ENCODE measurements around the gene MTA1. TPM values are rescaled to one million over a fixed set of nuclear protein-coding genes. Genes with fewer than 3 reads are reported as not detected.

MTA1 gene
- total RNA-seq, 1 donor from 2014 or later: 42.0 TPM

DNA sequence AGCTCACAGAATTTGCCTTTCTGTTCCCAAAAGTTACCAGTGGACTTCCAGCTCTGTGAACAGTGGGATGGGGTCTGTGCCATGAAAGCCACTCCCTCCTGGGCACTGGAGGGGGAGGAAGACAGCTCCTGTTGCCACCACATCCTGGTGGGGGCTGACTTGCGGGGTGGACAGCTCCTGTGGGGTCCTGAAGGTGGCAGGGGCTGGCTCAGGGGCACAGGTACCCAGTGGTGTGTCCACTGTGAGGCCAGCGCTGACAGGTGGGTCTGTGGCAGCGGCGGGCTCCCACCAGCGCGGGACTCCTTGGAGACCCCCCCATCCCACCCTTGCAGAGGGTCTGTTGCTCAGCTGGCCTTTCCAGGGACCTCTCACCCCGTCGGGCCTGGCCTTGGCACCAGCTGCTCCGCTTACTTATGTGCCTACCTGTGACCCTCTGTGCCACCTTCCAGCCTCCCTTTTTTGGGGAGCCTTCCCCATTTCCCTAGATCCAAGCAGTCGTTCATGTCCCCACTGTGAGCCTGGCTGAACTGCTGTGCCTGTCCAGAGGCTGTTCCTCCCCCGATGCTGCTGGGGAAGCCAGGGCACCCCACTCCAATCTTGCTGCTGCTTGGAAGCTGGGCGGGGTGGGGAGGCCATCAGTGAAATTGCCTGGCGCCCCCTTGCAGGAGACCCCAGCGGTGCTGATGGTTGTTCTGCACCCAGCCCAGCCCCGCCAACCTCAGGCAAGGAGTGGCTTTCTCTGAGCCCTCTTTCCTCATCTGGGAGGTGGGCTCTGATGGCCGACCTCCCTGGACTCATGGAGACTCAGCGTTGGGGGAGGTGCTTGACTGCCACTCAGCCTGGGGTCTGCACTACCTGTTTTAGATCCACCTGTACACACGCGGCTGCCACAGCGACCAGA lies 73.6 kb downstream of the MTA1 start:
- FAIRE-seq: no peak
- DNase-seq (ENCODE audit: low spot score in 2 of 2): no peak

GRCh38 chr14:105493921-105494605 lies 74.4 kb downstream of the MTA1 start:
- no peak for FAIRE-seq
- no peak for DNase-seq (ENCODE audit: low spot score in 2 of 2)

GRCh38 chr14:105494606-105494929 lies 74.9 kb downstream of the MTA1 start:
- no peak for FAIRE-seq
- DNase-seq (ENCODE audit: low spot score in 2 of 2): no peak

- FAIRE-seq (no peak), DNase-seq (ENCODE audit: low spot score in 2 of 2) (no peak)
These were observed 75.7 kb downstream of the MTA1 start for GRCh38 chr14:105495101-105495989.

GRCh38 chr14:105495990-105496830 lies 76.6 kb downstream of the MTA1 start:
- DNase-seq (ENCODE audit: low spot score in 2 of 2): no peak
- no peak for FAIRE-seq

GRCh38 chr14:105496831-105497591 lies 77.4 kb downstream of the MTA1 start:
- DNase-seq (ENCODE audit: low spot score in 2 of 2) (no peak), FAIRE-seq (no peak)

DNA sequence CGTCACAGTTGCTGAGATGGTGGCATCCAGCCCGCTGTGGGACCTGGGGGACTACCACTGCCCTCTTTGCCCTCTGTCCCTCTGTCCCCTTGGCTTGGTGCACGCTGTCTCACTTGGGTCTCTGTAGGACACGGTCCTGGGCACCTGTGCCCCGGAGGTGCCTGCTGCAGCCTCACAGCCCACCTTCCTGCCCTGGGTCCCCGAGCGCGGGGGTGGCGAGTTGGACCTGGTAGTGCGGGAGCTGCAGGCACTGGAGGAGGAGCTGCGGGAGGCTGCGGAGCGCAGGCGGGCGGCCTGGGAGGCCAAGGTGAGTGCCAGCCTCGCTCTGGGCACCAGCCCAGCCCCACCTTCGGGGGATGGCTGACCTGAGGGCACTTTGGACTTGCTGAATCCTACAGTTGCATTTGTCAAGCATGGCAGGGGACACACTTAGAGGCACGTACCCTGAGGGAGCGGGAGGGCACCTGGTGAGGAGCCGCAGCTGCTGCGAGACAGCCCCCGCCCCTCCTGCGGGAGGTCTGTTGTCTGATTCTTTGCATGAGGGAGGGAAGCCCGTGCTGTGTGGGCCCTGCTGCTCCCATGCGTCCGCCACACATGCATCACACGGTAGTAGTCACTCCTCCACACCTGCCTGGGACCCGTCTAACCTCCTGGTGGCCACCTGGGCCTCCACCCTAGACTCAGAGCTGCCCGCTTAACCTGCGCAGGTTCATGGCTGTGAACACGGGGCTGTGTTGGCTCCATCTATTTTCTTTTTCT lies 78.2 kb downstream of the MTA1 start:
- no peak for DNase-seq (ENCODE audit: low spot score in 2 of 2)
- no peak for FAIRE-seq

GRCh38 chr14:105498430-105499255 lies 79.0 kb downstream of the MTA1 start:
- peak; percentile 60 to 82 for DNase-seq (ENCODE audit: low spot score in 2 of 2)
- no peak for FAIRE-seq

- DNase-seq (ENCODE audit: low spot score in 2 of 2): peak; percentile 80 to 92
- no peak for FAIRE-seq
These were observed 79.8 kb downstream of the MTA1 start for GRCh38 chr14:105499256-105500035.

DNA sequence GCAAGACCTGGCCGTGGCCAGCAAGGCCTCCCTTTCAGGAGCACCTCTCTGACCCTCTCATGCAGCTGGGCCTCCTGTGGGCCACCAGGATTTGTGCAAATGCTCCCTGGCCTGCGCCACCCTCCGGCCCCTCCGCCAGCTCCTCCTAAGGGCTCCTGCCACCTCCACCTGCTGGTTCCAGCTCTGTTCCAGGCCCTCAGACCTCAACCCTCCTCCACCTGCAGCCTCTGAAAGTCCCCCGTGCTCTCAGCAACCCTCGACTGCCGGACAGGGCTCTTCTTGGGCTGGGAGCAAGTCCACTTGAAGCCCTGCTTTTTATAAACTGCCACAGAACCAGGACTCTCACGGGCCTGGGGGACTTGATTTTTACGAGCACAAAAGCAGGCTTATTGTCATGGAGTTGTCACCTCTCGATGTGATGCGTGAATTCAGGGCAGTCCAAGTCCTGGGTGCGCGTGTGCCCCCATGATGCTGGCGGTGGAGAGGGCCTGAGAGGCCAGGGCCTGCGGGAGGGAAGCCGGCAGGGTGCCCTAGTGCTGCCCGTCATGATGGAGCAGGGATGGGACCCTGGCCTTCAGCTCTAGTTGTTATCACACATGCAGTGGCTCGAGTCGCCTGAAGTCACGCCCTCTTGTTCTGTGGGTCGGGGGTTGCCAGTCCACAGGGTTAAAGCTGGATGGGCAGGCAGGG lies 80.6 kb downstream of the MTA1 start:
- FAIRE-seq (no peak), DNase-seq (ENCODE audit: low spot score in 2 of 2) (no peak)

DNA sequence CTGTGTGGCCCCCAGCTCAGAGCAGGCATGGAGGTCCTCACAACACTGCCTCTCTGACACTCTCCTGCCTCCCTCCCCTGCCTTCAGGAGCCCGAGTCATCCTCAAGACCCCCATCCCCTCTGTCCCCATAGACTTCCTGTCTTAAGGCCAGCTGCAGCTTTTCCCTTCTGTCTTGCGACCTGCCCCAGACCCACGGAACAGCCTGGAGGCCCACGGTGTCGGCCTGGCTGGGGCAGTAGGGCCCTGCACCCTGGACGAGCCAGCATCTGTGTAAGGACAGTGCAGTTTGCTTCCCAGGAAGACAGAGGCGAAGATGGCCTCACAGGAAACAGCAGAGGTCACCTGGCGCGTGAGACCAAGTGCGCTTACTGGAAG lies 81.1 kb downstream of the MTA1 start:
- FAIRE-seq (no peak), DNase-seq (ENCODE audit: low spot score in 2 of 2) (no peak)

GRCh38 chr14:105501504-105502291 lies 82.1 kb downstream of the MTA1 start:
- DNase-seq (ENCODE audit: low spot score in 2 of 2): no peak
- FAIRE-seq: no peak

DNA sequence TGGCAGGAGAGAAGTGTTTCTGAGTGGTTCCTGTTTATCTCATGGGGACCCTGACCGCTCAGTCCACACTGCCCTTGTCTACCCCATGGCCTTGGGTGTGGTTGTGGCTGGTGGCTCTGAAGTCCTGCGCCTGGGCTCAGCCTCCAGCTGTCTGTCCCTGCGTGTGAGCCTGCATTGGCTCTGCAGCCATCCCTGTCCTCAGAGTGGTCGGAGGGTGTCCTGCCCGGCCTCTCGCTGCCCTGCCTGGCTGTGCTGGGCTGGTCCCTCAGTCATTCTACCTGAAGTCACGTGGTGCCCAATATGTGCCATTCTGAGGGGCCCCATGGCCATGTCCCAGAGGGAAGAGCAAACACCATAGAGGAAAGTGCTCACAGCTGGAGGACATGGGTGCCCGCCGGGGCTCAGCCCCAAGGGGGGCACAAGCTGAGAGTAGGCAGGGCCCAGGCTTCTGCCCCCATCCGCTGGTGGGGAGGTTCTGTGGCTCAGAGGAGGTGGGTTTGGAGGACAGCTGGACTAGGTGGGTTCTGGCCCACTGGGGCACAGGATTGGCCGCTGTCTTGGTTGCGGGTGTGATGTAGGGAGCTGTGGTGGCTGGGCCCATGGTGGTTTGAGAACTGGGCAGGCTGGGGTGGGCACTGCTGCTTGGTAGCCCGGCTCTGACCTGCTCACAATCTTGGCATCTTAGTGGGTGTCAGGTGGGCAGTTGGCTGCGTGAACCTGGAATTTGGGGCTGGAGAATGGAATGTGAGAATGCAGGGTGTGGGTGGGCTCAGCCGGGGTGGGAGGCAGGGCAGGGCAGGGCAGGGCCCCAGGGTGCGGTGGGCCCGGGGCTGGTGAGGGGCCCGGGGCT lies 83.0 kb downstream of the MTA1 start:
- no peak for DNase-seq (ENCODE audit: low spot score in 2 of 2)
- no peak for FAIRE-seq

DNA sequence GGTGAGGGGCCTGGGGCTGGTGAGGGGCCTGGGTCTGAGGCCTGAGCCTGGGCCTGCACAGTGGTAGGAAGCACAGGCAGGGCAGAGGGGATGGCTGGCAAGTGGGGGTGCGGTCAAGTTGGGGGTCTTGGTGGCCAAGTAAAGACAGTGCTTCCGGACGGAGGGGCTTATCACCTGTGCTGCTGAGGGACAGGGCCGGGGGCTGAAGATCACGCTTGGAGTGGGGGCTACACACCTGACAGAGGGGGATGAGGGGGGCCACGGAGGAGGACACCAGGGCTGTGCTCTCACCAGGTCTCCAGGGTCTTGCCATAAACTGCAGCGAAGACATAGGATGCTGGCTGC lies 83.6 kb downstream of the MTA1 start:
- DNase-seq (ENCODE audit: low spot score in 2 of 2): no peak
- FAIRE-seq: no peak

Measured in frontal cortex (tissue), 4 donors.